ENCODE data around the gene GSTM2.

GSTM2 gene

GRCh38 chr1:109626682-109627408 is 41.0 kb upstream of the GSTM2 start:
- Histone ChIP-seq H3K27ac (no peak overlapping the region), H3K36me3 (ENCODE audit: control insufficient read depth, insufficient read depth, low read length) (no peaks in the 10 kb centered on the region), H3K4me2 (ENCODE audit: low read length) (no peak overlapping the region), H3K79me2 (no peaks in the 10 kb centered on the region), H3K9me3 (ENCODE audit: control insufficient read depth, low read length) (no peaks in the 10 kb centered on the region), H3K27me3 (ENCODE audit: control insufficient read depth, insufficient read depth, low read length) (no peaks in the 10 kb centered on the region), H3K4me1 (no peaks in the 10 kb centered on the region), H3K9ac (no peak overlapping the region), H3K4me3 (ENCODE audit: low read depth, low read length) (no peak overlapping the region), H2AFZ (no peak overlapping the region)
- no peak for TF ChIP-seq CTCF (IDR thresholded peaks at IDR 0.05)

- TF ChIP-seq CTCF (IDR thresholded peaks at IDR 0.05) = no peak
- Histone ChIP-seq H3K4me1 (no peaks in the 10 kb centered on the region), H3K4me2 (ENCODE audit: low read length) (no peak overlapping the region), H3K27me3 (ENCODE audit: control insufficient read depth, insufficient read depth, low read length) (no peaks in the 10 kb centered on the region), H3K27ac (no peak overlapping the region), H2AFZ (no peak overlapping the region), H3K4me3 (ENCODE audit: low read depth, low read length) (no peak overlapping the region), H3K9me3 (ENCODE audit: control insufficient read depth, low read length) (no peaks in the 10 kb centered on the region), H3K79me2 (no peaks in the 10 kb centered on the region), H3K36me3 (ENCODE audit: control insufficient read depth, insufficient read depth, low read length) (no peaks in the 10 kb centered on the region), H3K9ac (no peak overlapping the region)
Measured at GRCh38 chr1:109627692-109628399, 40.0 kb upstream of the GSTM2 start.

GRCh38 chr1:109628540-109629321 is 39.1 kb upstream of the GSTM2 start:
- no peak overlapping the region for H3K4me2 ChIP-seq (ENCODE audit: low read length)
- H3K4me1 ChIP-seq = no peaks in the 10 kb centered on the region
- H2AFZ ChIP-seq = no peak overlapping the region
- H3K9me3 ChIP-seq (ENCODE audit: control insufficient read depth, low read length) = no peaks in the 10 kb centered on the region
- no peaks in the 10 kb centered on the region for H3K36me3 ChIP-seq (ENCODE audit: control insufficient read depth, insufficient read depth, low read length)
- no peaks in the 10 kb centered on the region for H3K79me2 ChIP-seq
- no peak overlapping the region for H3K9ac ChIP-seq
- H3K27ac ChIP-seq = no peak overlapping the region
- TF ChIP-seq CTCF (IDR thresholded peaks at IDR 0.05) = no peak
- no peaks in the 10 kb centered on the region for H3K27me3 ChIP-seq (ENCODE audit: control insufficient read depth, insufficient read depth, low read length)
- no peak overlapping the region for H3K4me3 ChIP-seq (ENCODE audit: low read depth, low read length)

GRCh38 chr1:109629372-109630030 is 38.4 kb upstream of the GSTM2 start:
- Histone ChIP-seq H3K9me3 (ENCODE audit: control insufficient read depth, low read length) (no peaks in the 10 kb centered on the region), H3K27me3 (ENCODE audit: control insufficient read depth, insufficient read depth, low read length) (no peaks in the 10 kb centered on the region), H3K4me2 (ENCODE audit: low read length) (no peak overlapping the region), H3K27ac (no peak overlapping the region), H3K36me3 (ENCODE audit: control insufficient read depth, insufficient read depth, low read length) (no peaks in the 10 kb centered on the region), H3K4me3 (ENCODE audit: low read depth, low read length) (no peak overlapping the region), H3K4me1 (peaks cover 3% of the 10 kb centered on the region), H3K79me2 (no peaks in the 10 kb centered on the region), H3K9ac (no peak overlapping the region), H2AFZ (no peak overlapping the region)
- no peak for TF ChIP-seq CTCF (IDR thresholded peaks at IDR 0.05)

Measured in parathyroid adenoma (tissue), 2 donors.